A549 (cell line): ENCODE data around the gene SLC1A6.
"Not testable (repeated sequence)": the region's sequence is repeated elsewhere in the genome, so short reads cannot be mapped to it uniquely, and the experiment has no call there.

Source experiments
- EP300 ChIP-seq, 2 experiments: fragments of >200 bp; sonication (Bioruptor Twin); formaldehyde crosslinking; IDR thresholded peaks; 2 replicates in 1 of 2; 3 replicates in 1 of 2; pipeline ENCODE4 v1.6.1; 2016 to 2017
- POLR2A ChIP-seq: IDR thresholded peaks from 2 replicates; pipeline ENCODE4 v1.6.1; 2012; ENCODE audit warnings: mild to moderate bottlenecking, low read length

DNA sequence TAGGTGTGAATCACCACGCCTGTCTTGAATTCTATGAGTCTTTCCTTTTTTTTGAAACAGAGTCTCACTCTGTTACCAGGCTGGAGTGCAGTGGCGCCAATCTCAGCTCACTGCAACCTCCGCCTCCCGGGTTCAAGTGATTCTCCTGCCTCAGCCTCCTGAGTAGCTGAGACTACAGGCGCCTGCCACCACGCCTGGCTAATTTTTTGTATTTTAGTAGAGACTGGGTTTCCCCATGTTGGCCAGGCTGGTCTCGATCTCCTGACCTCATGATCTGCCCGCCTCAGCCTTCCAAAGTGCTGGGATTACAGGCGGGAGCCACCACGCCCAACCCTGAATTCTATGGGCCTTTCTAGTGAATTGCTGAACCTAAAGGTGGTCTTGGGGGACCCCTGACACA is 30.3 kb downstream of the SLC1A6 start:
- not testable (repeated sequence) for TF ChIP-seq EP300 (IDR thresholded peaks at IDR 0.05); POLR2A
